ENCODE data around the gene PPP4R3A.

DNA sequence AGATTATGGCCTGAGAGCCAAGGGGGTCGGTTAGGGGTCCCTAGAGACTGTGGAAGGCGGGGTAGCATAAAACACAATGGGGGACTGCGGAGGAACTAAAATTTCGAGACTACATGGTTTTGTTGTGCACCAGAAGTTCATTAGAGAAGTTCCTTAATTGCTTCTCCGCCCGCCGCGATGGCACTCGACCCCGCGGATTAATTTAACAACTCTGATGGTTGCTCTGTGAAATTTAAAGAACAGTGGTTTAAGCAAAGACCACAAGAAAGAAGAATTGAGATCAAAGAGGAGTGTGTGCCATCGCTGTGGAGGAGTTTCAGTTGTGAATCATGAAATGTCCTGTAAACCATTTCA lies 91.1 kb downstream of the PPP4R3A start:
- TF ChIP-seq, protein P1, sequence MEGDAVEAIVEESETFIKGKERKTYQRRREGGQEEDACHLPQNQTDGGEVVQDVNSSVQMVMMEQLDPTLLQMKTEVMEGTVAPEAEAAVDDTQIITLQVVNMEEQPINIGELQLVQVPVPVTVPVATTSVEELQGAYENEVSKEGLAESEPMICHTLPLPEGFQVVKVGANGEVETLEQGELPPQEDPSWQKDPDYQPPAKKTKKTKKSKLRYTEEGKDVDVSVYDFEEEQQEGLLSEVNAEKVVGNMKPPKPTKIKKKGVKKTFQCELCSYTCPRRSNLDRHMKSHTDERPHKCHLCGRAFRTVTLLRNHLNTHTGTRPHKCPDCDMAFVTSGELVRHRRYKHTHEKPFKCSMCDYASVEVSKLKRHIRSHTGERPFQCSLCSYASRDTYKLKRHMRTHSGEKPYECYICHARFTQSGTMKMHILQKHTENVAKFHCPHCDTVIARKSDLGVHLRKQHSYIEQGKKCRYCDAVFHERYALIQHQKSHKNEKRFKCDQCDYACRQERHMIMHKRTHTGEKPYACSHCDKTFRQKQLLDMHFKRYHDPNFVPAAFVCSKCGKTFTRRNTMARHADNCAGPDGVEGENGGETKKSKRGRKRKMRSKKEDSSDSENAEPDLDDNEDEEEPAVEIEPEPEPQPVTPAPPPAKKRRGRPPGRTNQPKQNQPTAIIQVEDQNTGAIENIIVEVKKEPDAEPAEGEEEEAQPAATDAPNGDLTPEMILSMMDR (IDR thresholded peaks at IDR 0.05), result no peak
- no peak for TF ChIP-seq POLR2A (IDR thresholded peaks at IDR 0.05)

Measured in thyroid gland (tissue), 4 donors.